HG02943 (cell line): ENCODE measurements around the gene MAST4.

Experiments used
- ATAC-seq: cut with Tn5 transposase; IDR thresholded peaks from one replicate; pipeline ENCODE4 v1.9.1; 2021; ENCODE audit warnings: mild to moderate bottlenecking, low read depth, moderate library complexity; ENCODE audit not compliant: unreplicated experiment

The MAST4 gene

GRCh38 chr5:66981266-66982055 is 385.3 kb downstream of the MAST4 start:
- ATAC-seq: no peak

DNA sequence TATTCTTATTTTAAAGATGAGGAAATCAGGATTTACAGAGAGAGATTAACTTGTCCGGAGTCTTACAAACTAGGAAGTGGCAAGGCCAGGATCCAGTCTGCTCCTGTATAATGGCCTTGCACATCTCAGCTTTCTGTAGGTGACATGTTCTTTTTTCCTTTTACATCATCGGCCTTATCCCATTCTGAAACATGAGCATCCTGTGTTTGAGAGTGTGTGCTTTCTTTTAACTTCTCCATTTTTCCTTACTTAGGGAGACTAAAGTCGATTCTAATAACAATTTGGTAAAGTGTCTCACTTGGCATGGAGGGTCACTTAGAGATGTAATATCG is 385.8 kb downstream of the MAST4 start:
- no peak for ATAC-seq

- no peak for ATAC-seq
These were observed 386.3 kb downstream of the MAST4 start for GRCh38 chr5:66982470-66982869.

DNA sequence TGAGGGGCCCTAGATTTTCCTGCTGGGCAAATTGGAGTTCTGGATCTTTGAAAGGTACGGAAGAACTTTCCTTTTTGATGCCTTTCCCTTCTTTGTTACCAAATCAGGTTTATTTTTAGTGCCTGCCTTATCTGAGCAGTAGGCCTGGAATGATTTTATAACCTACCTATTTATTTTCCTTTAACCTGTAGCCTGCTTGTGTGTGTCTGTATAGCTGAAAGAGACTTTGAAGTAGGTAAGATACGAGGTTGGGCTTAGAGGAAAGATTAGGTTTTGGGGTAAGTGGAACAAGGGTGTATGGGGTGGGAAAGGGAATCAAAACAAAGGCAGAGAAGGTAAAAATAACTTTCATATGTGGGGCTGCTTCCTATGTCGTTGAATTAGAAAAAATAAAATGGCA is 389.2 kb downstream of the MAST4 start:
- ATAC-seq: no peak

GRCh38 chr5:66986009-66986408 is 389.8 kb downstream of the MAST4 start:
- no peak for ATAC-seq

- ATAC-seq: no peak
These were observed 390.3 kb downstream of the MAST4 start for GRCh38 chr5:66986534-66986933.

DNA sequence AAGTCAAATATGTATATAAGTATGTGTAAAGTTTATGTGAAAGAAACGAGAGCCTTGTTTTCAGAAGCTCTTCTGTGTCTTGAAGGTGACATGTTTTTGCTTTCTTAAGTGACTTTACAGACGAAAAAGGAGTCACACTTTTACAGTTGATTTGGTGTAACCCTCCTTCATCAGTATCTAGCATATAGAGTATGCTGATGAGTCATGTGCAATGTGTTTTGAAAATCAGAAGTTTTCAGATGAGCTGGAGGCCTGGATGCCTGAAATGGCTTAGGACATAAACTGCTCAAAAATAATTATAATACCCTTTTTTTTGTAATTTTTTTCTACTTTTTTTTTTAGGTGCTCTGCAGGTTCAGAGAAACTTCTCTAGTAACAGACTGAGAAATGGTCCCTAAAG is 390.9 kb downstream of the MAST4 start:
- no peak for ATAC-seq

- no peak for ATAC-seq
These were observed 391.3 kb downstream of the MAST4 start for GRCh38 chr5:66987540-66987939.

DNA sequence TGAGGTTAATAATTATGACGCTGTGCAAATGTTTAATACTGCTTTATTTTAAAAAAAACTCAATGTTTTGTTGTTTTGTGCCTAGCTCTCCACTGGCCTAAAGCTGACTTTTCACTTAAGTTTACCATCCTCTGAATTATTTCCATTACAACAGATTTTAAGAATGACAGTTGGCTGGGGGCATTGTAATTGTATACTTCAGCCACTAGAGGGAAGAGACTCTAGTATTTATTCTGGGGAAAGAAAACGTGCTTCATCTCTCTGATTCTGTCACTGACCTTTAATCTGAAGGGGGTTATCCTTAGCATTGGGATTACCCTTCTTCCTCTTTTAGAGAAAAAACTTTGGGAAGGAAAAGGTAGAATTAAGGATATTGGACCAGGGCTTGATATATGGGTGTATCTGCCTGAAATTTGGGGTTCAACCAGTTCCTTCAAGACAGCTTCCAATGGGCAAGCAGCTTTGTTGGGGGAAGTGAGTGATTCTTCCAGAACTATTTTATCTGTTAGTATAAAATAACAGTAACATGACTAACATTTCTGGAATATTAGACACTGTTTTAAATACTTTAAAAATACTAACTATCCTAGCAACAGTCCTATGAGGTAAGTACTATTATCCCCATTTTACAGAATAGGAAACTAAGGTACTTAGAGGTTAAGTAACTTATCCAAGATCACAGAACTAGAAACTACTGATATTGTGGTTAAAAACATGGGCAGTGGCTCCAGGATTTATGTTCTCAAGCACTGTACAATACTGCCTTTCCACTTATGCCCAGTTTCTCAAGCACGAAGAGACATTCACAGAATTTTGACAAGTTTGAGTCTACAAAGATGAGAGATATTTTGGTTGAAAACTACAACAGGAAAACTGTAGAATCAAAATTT is 392.0 kb downstream of the MAST4 start:
- ATAC-seq: no peak

DNA sequence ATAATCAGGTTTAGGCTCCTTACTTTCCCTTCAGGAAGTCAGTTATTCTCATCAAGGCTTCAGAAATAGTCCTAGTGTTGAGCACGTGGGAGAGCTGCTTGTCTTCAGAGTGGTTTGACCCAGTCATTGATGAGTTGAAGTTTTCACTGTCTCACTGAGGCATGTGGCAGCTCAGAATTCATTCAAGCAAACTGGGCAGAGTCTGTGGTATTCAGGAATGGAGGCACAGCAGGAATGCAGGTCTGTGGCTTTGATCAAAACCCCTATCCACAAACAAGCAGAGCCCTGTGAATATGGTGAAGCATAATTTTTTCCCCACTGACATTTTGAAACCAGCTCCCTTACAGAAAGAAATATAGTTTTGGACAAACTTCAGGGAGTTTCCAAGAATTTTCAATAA is 393.1 kb downstream of the MAST4 start:
- no peak for ATAC-seq

DNA sequence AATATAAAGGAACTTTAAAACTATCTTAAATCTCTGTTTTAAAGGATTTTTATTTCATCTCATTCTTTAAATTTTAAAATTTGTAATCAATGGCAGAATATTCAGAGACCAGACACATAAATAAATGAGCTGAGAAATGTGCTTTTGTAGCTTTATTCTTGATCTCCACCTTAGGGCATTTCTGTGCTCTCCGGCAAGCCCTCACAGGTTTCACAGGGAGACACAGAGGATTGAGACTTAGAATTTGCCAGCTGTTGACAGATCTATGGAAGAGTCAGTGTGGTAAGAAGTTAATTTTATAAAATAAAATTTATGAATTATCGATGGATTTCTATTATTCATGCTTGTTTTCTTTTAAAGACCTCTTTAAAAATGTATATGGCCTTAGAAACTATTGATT is 393.6 kb downstream of the MAST4 start:
- no peak for ATAC-seq

- ATAC-seq: no peak
These were observed 395.6 kb downstream of the MAST4 start for GRCh38 chr5:66991746-66992145.

DNA sequence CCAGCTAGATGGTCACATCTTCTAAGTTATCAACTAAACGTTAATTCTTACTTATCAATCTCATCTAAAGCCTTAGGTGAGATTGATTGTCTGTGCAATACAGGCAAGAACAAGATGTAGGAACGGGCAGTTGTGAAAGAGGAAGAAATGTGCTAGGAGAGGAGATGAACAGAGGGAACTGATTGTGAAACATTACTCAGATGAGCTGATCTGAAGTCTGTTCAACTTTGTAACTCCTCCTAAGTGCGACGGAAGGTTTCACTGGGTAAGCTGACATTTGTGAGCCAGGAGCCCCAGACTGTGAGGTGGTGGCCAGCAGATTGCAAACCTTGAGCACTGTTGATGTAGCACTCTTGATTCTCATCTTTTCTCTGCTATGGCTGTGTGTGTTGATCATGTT is 396.4 kb downstream of the MAST4 start:
- ATAC-seq: no peak

DNA sequence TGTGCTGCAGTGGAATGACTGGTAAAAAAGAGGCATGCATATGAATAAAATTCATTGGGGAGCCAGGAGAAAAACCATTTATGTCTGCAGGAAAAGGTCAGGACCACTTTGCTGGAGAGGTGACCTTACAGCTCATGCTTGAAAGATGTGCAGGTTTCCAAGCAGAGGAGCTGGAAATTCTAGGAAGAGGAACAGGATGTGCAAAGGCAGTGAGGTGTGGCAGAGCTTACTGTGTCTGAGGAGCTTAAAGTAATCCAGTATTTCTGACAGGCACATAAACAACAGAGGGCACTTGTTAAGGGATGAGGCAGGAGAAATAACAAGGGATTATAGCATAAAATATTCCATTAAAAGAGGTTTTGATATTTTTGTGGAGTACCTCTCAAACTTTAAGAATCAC is 397.3 kb downstream of the MAST4 start:
- ATAC-seq: no peak

DNA sequence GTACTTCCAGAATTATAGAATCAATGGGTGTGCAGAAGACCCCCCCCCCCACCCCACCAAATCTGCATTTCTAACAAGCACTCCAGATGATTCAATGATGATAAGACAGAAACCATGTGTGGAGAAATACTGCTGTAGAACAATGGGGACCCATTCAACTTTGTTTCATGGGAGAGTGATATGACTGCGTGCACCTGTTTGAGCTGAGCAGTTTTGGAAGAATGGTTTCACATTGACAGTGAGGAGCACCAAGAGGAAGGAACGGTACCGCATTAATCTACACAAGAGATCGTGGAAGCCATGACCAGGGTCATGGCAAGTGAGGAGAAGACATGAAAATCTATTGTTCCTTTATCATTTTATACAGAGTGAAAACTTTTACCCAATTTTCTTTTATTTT is 397.7 kb downstream of the MAST4 start:
- no peak for ATAC-seq

- no peak for ATAC-seq
These were observed 398.6 kb downstream of the MAST4 start for GRCh38 chr5:66994790-66995189.

- ATAC-seq: no peak
These were observed 404.7 kb downstream of the MAST4 start for GRCh38 chr5:67000794-67001475.

DNA sequence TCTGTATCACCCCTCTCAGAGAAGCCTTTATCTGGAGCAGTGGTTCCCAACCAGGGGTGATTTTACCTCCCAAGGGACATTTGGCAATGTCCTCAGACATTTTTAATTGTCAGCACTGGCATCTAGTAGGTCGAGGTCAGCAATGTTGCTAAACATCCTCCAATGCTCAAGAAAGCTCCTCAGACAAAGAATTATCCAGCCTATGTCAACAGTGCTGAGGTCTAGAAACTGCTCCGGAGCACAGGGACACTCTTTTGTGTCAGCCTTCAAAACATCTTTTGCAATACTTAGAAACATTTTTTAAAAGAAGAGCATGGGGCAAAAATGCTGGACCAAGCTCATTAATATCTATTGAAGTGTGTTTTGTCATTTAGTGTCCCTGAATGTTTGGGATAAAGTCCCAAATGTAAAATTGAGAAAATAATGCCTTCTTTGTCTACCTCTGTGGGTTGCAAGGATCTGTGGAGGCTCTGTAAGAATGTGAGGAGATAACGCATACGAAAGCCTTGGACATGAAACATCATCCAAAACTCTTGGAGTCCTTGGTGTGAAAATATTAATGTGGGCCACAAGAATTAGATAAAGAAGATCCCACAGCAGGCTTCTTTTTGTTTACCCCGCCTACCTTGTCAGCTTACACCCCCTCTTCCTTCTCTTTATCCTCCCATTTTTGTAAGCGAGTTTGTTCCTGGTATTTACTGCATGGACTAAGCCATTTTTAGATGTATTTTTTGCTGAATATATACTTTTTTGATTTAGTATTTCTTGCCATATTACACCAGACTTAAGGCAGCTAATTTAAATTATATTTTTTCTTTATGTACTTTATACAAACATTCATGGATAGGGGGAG is 406.9 kb downstream of the MAST4 start:
- ATAC-seq: no peak

DNA sequence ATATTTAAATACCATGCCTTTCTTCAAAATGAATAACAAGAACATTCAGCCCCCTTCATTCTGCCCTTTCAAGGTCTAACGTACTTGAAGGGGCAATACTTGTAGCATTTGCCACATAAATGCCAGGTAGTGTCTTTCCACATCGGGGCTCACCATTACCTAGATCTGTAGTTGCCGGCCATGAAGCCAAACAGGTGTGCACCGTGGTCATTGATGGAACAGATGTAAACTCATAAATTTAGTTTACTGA is 407.4 kb downstream of the MAST4 start:
- no peak for ATAC-seq

- no peak for ATAC-seq
These were observed 407.9 kb downstream of the MAST4 start for GRCh38 chr5:67003935-67004729.
